WI38 (cell line): ENCODE data around the gene CYP26B1.

Experiments
- H3K4me3 ChIP-seq: 2 replicates; pipeline ENCODE4 v1.5.1; 2011; ENCODE audit warnings: low read depth, mild to moderate bottlenecking, control low read depth, low read length
- CTCF ChIP-seq: IDR thresholded peaks from 2 replicates; pipeline ENCODE4 v1.5.1; 2012; ENCODE audit warnings: low read depth, mild to moderate bottlenecking, control low read depth, low read length

Gene CYP26B1

GRCh38 chr2:72166279-72166678, 18.6 kb upstream of the CYP26B1 start:
- no peak for TF ChIP-seq CTCF
- no peak overlapping the region for H3K4me3 ChIP-seq

GRCh38 chr2:72165792-72166191, 18.1 kb upstream of the CYP26B1 start:
- no peak overlapping the region for H3K4me3 ChIP-seq
- no peak for TF ChIP-seq CTCF

- no peak overlapping the region for H3K4me3 ChIP-seq
- TF ChIP-seq CTCF = no peak
Observed at GRCh38 chr2:72162574-72162973, 14.9 kb upstream of the CYP26B1 start.

- H3K4me3 ChIP-seq = no peak overlapping the region
- no peak for TF ChIP-seq CTCF
Observed at GRCh38 chr2:72159211-72159993, 11.7 kb upstream of the CYP26B1 start.

GRCh38 chr2:72157871-72158771, 10.5 kb upstream of the CYP26B1 start:
- no peak for TF ChIP-seq CTCF
- H3K4me3 ChIP-seq = no peak overlapping the region

GRCh38 chr2:72156872-72157271, 9.2 kb upstream of the CYP26B1 start:
- TF ChIP-seq CTCF = no peak
- no peak overlapping the region for H3K4me3 ChIP-seq

GRCh38 chr2:72155737-72156136, 8.1 kb upstream of the CYP26B1 start:
- TF ChIP-seq CTCF = no peak
- H3K4me3 ChIP-seq = no peak overlapping the region
